Camera-type eye (tissue), 1 donor: ENCODE results near the gene IBTK. TPM values are rescaled to one million over a fixed set of nuclear protein-coding genes. Genes with fewer than 3 reads are reported as not detected.

Source experiments
- total RNA-seq: library from RNA; depleted of rRNA; stranded (reverse); fragments of >200 nt; gene quantifications from one replicate; pipeline ENCODE4 v1.2.3, GENCODE V29; 2014

The IBTK gene
- 71.8 TPM for total RNA-seq

GRCh38 chr6:82247505-82248272, at the start of gene IBTK:
Gene IBTK, minus strand, starts transcription at chr6:82247744. Its CDS starts 7,258 bp downstream, at chr6:82240486.

Other genes starting within 250 kb of the IBTK start
- 27.0 TPM for gene TPBG, start 116.1 kb upstream of the IBTK start, total RNA-seq